Measurements from ENCODE around the gene PIMREG. TPM values are rescaled to one million over a fixed set of nuclear protein-coding genes. Genes with fewer than 3 reads are reported as not detected.

PIMREG gene
- total and polyA plus RNA-seq, 4 donors, result 0.35 to 3.0 (median 0.71) TPM

- peaks cover 0 to 6% (median 1%) of the 10 kb centered on the region in 4 donors for H3K36me3 ChIP-seq (ENCODE audit: control insufficient read depth in 4 of 4, insufficient read depth in 4 of 4, low read length in 4 of 4)
- H3K4me1 ChIP-seq (ENCODE audit: control insufficient read depth in 5 of 5, insufficient read depth in 5 of 5, low read length in 5 of 5), result peaks cover 0 to 20% (median 0%) of the 10 kb centered on the region in 5 donors
- no peak for TF ChIP-seq CTCF (IDR thresholded peaks at IDR 0.05; ENCODE audit: control extremely low read depth, extremely low read depth)
- no peaks in the 10 kb centered on the region for H3K9me3 ChIP-seq (ENCODE audit: control insufficient read depth in 4 of 4, insufficient read depth in 3 of 4, low read length in 3 of 4)
- no peak overlapping the region for H3K4me3 ChIP-seq
- no peak overlapping the region for H3K9ac ChIP-seq (ENCODE audit: insufficient read depth in 1 of 2, low read length in 2 of 2)
- no peak for DNase-seq
- no peak overlapping the region for H3K27ac ChIP-seq (ENCODE audit: low read depth in 1 of 2, low read length in 1 of 2)
- 97 to 99% methylated on average over 6 of the region's 6 CpGs for WGBS, 2 donors
- ATAC-seq (ENCODE audit: insufficient read depth, low FRiP score), result no peak
- no peaks in the 10 kb centered on the region for H3K27me3 ChIP-seq (ENCODE audit: control insufficient read depth in 3 of 3, insufficient read depth in 3 of 3, low read length in 2 of 3)
These were observed 5.1 kb downstream of the PIMREG start for GRCh38 chr17:6449307-6449706.

GRCh38 chr17:6450926-6451832 lies 6.9 kb downstream of the PIMREG start:
- no peak overlapping the region for H3K27ac ChIP-seq (ENCODE audit: low read depth in 1 of 2, low read length in 1 of 2)
- 30 to 43% methylated on average over 12 of the region's 12 CpGs for WGBS, 2 donors
- no peak overlapping the region for H3K4me3 ChIP-seq
- no peak for TF ChIP-seq CTCF (IDR thresholded peaks at IDR 0.05; ENCODE audit: control extremely low read depth, extremely low read depth)
- H3K9ac ChIP-seq (ENCODE audit: insufficient read depth in 1 of 2, low read length in 2 of 2), result no peak overlapping the region
- H3K27me3 ChIP-seq (ENCODE audit: control insufficient read depth in 3 of 3, insufficient read depth in 3 of 3, low read length in 2 of 3), result no peaks in the 10 kb centered on the region
- ATAC-seq (ENCODE audit: insufficient read depth, low FRiP score) (no peak), DNase-seq (no peak)
- peaks cover 0 to 6% (median 1%) of the 10 kb centered on the region in 4 donors for H3K36me3 ChIP-seq (ENCODE audit: control insufficient read depth in 4 of 4, insufficient read depth in 4 of 4, low read length in 4 of 4)
- no peaks in the 10 kb centered on the region for H3K9me3 ChIP-seq (ENCODE audit: control insufficient read depth in 4 of 4, insufficient read depth in 3 of 4, low read length in 3 of 4)
- peaks cover 0 to 2% (median 0%) of the 10 kb centered on the region in 5 donors for H3K4me1 ChIP-seq (ENCODE audit: control insufficient read depth in 5 of 5, insufficient read depth in 5 of 5, low read length in 5 of 5)

- Histone ChIP-seq H3K4me1 (ENCODE audit: control insufficient read depth in 5 of 5, insufficient read depth in 5 of 5, low read length in 5 of 5) (no peaks in the 10 kb centered on the region), H3K4me3 (no peak overlapping the region), H3K27ac (ENCODE audit: low read depth in 1 of 2, low read length in 1 of 2) (no peak overlapping the region), H3K36me3 (ENCODE audit: control insufficient read depth in 4 of 4, insufficient read depth in 4 of 4, low read length in 4 of 4) (peaks cover 0 to 6% (median under 1%) of the 10 kb centered on the region in 4 donors), H3K27me3 (ENCODE audit: control insufficient read depth in 3 of 3, insufficient read depth in 3 of 3, low read length in 2 of 3) (no peaks in the 10 kb centered on the region), H3K9me3 (ENCODE audit: control insufficient read depth in 4 of 4, insufficient read depth in 3 of 4, low read length in 3 of 4) (no peaks in the 10 kb centered on the region), H3K9ac (ENCODE audit: insufficient read depth in 1 of 2, low read length in 2 of 2) (no peak overlapping the region)
- 91 to 92% methylated on average over 10 of the region's 10 CpGs for WGBS, 2 donors
- no peak for TF ChIP-seq CTCF (IDR thresholded peaks at IDR 0.05; ENCODE audit: control extremely low read depth, extremely low read depth)
- DNase-seq, result no peak
- no peak for ATAC-seq (ENCODE audit: insufficient read depth, low FRiP score)
These were observed 8.4 kb downstream of the PIMREG start for GRCh38 chr17:6452471-6453266.
